Vagina (tissue), 2 donors: Measurements from ENCODE around the gene RPS4Y2.

Experiments used
- CTCF ChIP-seq, 3 experiments: fragments of 450-650 bp in 2 of 3; fragments of 200-600 bp in 1 of 3; sonication (generic) in 1 of 3; IDR thresholded peaks; one replicate each; pipeline ENCODE4 v1.5.1; 2017 to 2019; ENCODE audit warnings: antibody characterized with exemption in 3 of 3, mild to moderate bottlenecking in 2 of 3, moderate library complexity in 2 of 3
- POLR2A ChIP-seq, 2 donors: fragments of 450-650 bp; IDR thresholded peaks; one replicate each; pipeline ENCODE4 v1.6.1; 2017; ENCODE audit warnings: antibody characterized with exemption in 2 of 2, mild to moderate bottlenecking in 2 of 2, moderate library complexity in 2 of 2

- TF ChIP-seq POLR2A (IDR thresholded peaks at IDR 0.05) (no peak), CTCF (IDR thresholded peaks at IDR 0.05) (no peak)
Observed at GRCh38 chrY:20765117-20765516, 9.2 kb downstream of the RPS4Y2 start.
